22Rv1 (cell line): ENCODE data around the gene NEDD4L.

Experiments
- CTCF ChIP-seq: fragments of 450-650 bp; IDR thresholded peaks from 2 replicates; pipeline ENCODE4 v1.5.1; 2017; ENCODE audit warnings: mild to moderate bottlenecking
- ZFX ChIP-seq: fragments of 450-650 bp; IDR thresholded peaks from 2 replicates; pipeline ENCODE4 v1.6.1; 2017; ENCODE audit warnings: antibody characterized with exemption, borderline replicate concordance

DNA sequence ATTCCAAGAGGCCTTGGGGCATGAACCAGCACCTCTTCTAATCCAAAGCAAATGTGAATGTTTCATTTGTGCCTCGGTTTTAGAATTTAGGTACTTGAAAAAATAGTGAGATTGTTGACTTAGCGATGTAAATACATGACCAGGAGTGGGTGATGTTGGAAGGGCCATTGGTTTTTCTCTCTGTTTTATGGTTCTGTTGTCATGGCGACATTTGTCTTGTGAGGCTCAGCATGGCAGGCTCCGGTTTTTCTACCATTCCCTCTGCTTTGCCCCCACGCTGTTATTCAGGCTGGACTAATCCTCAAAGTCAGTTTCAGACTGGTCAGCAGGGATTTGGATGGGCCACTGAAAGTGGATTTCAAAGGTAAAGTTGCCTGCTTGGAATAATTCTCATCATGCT lies 329.5 kb downstream of the NEDD4L start:
- no peak for TF ChIP-seq CTCF
- no peak for TF ChIP-seq ZFX
